Lung (tissue), 12 donors: ENCODE data around the gene CTSS. TPM values are rescaled to one million over a fixed set of nuclear protein-coding genes. Genes with fewer than 3 reads are reported as not detected.
"Not testable (repeated sequence)": the region's sequence is repeated elsewhere in the genome, so short reads cannot be mapped to it uniquely, and the experiment has no call there.

Source experiments
- ATAC-seq: fragments of 200-7000 bp; cut with Tn5 transposase; one replicate; pipeline ENCODE4 v1.9.1; 2020; ENCODE audit warnings: moderate number of reproducible peaks; ENCODE audit not compliant: insufficient read depth, low FRiP score
- DNase-seq, 3 donors: peaks; one replicate each; pipeline ENCODE4 v3.0.0-alpha.2; 2013 to 2017
- H3K27ac ChIP-seq, 2 donors: one replicate each; pipeline ENCODE4 v1.5.1; 2013; ENCODE audit warnings: mild to moderate bottlenecking in 2 of 2, moderate library complexity in 2 of 2, control low read depth in 1 of 2, inconsistent platforms in 1 of 2, low read depth in 1 of 2, low read length in 1 of 2
- H3K27me3 ChIP-seq, 3 donors: one replicate each; pipeline ENCODE4 v1.5.1; 2013; ENCODE audit warnings: low read length in 2 of 3; ENCODE audit not compliant: control insufficient read depth in 3 of 3, insufficient read depth in 3 of 3
- H3K36me3 ChIP-seq, 4 donors: one replicate each; pipeline ENCODE4 v1.5.1; 2013; ENCODE audit warnings: low read length in 4 of 4, mild to moderate bottlenecking in 1 of 4, moderate library complexity in 1 of 4; ENCODE audit not compliant: control insufficient read depth in 4 of 4, insufficient read depth in 4 of 4
- H3K4me1 ChIP-seq, 5 donors: one replicate each; pipeline ENCODE4 v1.5.1; 2013; ENCODE audit warnings: low read length in 5 of 5, mild to moderate bottlenecking in 2 of 5, moderate library complexity in 1 of 5; ENCODE audit not compliant: control insufficient read depth in 5 of 5, insufficient read depth in 5 of 5
- H3K4me3 ChIP-seq: one replicate; pipeline ENCODE4 v1.5.1; 2013; ENCODE audit warnings: mild to moderate bottlenecking, control low read depth, moderate library complexity
- H3K9ac ChIP-seq, 2 donors: one replicate each; pipeline ENCODE4 v1.5.1; 2013; ENCODE audit warnings: low read length in 2 of 2, control low read depth in 1 of 2; ENCODE audit not compliant: insufficient read depth in 1 of 2
- H3K9me3 ChIP-seq, 4 donors: one replicate each; pipeline ENCODE4 v1.5.1; 2013; ENCODE audit warnings: low read length in 3 of 4, mild to moderate bottlenecking in 1 of 4, moderate library complexity in 1 of 4; ENCODE audit not compliant: control insufficient read depth in 4 of 4, insufficient read depth in 3 of 4
- WGBS, 2 donors: extraction: QIAGEN DNeasy Blood & Tissue Kit; methylation state at CpG; one replicate each; pipeline ENCODE4 v1.1.7; 2013; 5-methylcytosine and 5-hydroxymethylcytosine counted together
- polyA plus RNA-seq, 2 donors: library from polyadenylated mRNA; stranded (reverse); fragments of 200-250 nt; gene quantifications; one replicate each; pipeline ENCODE4 v1.2.1, GENCODE V29; 2013
- total RNA-seq, 2 donors: library from RNA; depleted of rRNA in 1 of 2; stranded (reverse); fragments of >200 nt in 1 of 2; gene quantifications; one replicate each; pipeline ENCODE4 v1.2.1, GENCODE V29; 2014 to 2021
- TF ChIP-seq, protein P1 (sequence below): IDR thresholded peaks from 2 replicates; pipeline ENCODE4 v1.5.1; 2012; ENCODE audit warnings: mild to moderate bottlenecking; ENCODE audit errors: control extremely low read depth, extremely low read depth
- donor health status: control.
- donor health status: control.
- donor health status: Bipolar disorder and iron deficiency.
- donor health status: healthy.
- donor health status: DM: yes; HTN: yes; CAD: no.

Gene CTSS
- total and polyA plus RNA-seq, 4 donors, result 79.2 to 516 (median 269) TPM

DNA sequence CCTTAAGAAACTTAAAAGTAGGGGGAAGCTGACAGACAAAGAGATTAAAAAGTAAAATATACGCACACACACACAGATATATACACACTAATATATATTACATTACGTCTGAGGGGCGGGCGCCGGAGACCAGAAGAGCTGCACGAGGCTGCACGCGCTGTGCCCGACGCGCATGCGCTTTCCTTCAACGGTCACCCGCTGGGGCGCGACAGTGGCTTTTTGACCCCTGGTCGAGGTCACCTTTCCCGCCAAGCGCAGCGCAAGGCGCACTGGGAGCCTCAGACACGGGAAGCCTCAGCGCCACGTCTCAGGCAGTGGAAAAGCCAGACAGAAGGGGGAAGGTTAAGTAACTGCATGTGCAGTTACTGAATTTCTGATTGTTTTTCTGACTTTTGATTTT lies 44.9 kb downstream of the CTSS start, which contains the start of gene HORMAD1:
HORMAD1 (minus strand) TSS at position 193 of the 400 bp plus-strand sequence. CDS start 1,390 bp downstream, outside the sequence.
- no peaks in the 10 kb centered on the region for H3K27me3 ChIP-seq
- no peak for DNase-seq

GRCh38 chr1:150720098-150720497 lies 45.5 kb downstream of the CTSS start:
- no peaks in the 10 kb centered on the region for H3K36me3 ChIP-seq
- H3K27me3 ChIP-seq, result no peaks in the 10 kb centered on the region
- no peak overlapping the region for H3K27ac ChIP-seq
- 91 to 96% methylated on average over 21 of the region's 21 CpGs for WGBS, 2 donors
- no peak overlapping the region for H3K4me3 ChIP-seq
- DNase-seq (no peak), ATAC-seq (no peak)
- no peak overlapping the region for H3K9ac ChIP-seq
- peaks cover 0 to 2% (median 0%) of the 10 kb centered on the region in 4 donors for H3K9me3 ChIP-seq
- TF ChIP-seq, protein P1, sequence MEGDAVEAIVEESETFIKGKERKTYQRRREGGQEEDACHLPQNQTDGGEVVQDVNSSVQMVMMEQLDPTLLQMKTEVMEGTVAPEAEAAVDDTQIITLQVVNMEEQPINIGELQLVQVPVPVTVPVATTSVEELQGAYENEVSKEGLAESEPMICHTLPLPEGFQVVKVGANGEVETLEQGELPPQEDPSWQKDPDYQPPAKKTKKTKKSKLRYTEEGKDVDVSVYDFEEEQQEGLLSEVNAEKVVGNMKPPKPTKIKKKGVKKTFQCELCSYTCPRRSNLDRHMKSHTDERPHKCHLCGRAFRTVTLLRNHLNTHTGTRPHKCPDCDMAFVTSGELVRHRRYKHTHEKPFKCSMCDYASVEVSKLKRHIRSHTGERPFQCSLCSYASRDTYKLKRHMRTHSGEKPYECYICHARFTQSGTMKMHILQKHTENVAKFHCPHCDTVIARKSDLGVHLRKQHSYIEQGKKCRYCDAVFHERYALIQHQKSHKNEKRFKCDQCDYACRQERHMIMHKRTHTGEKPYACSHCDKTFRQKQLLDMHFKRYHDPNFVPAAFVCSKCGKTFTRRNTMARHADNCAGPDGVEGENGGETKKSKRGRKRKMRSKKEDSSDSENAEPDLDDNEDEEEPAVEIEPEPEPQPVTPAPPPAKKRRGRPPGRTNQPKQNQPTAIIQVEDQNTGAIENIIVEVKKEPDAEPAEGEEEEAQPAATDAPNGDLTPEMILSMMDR, result no peak
- no peaks in the 10 kb centered on the region for H3K4me1 ChIP-seq

More for the DNA sequence above, 44.9 kb downstream of the CTSS start, which contains the start of gene HORMAD1:
- no peak for ATAC-seq
- no peaks in the 10 kb centered on the region for H3K36me3 ChIP-seq
- TF ChIP-seq, protein P1, result no peak
- no peaks in the 10 kb centered on the region for H3K4me1 ChIP-seq
- H3K4me3 ChIP-seq, result no peak within 1 kb of the TSS
- no peak within 1 kb of the TSS for H3K9ac ChIP-seq
- WGBS, 2 donors, result 98% methylated on average over 24 of the region's 24 CpGs
- no peak within 1 kb of the TSS for H3K27ac ChIP-seq
- H3K9me3 ChIP-seq, result peaks cover 0 to 2% (median 0%) of the 10 kb centered on the region in 4 donors

- Histone ChIP-seq H3K4me3 (no peak overlapping the region), H3K4me1 (no peaks in the 10 kb centered on the region), H3K9me3 (peaks cover 0 to 2% (median 0%) of the 10 kb centered on the region in 4 donors), H3K36me3 (no peaks in the 10 kb centered on the region), H3K27me3 (no peaks in the 10 kb centered on the region), H3K9ac (no peak overlapping the region), H3K27ac (no peak overlapping the region)
- 83 to 84% methylated on average over 11 of the region's 11 CpGs for WGBS, 2 donors
- ATAC-seq (no peak), DNase-seq (no peak)
- TF ChIP-seq, protein P1, result no peak
Measured at GRCh38 chr1:150718225-150718891, 47.2 kb downstream of the CTSS start.

- H3K9ac ChIP-seq, DNase-seq, H3K4me1 ChIP-seq, H3K27ac ChIP-seq, H3K27me3 ChIP-seq, H3K9me3 ChIP-seq, H3K36me3 ChIP-seq, H3K4me3 ChIP-seq, ATAC-seq: not testable (repeated sequence)
- WGBS, 2 donors, result 76 to 92% methylated on average over 1 of the region's 1 CpG
Measured at GRCh38 chr1:150709031-150709430, 56.5 kb downstream of the CTSS start.
